Prostate gland (tissue), 2 donors: Measurements from ENCODE around the gene MKLN1. TPM values are rescaled to one million over a fixed set of nuclear protein-coding genes. Genes with fewer than 3 reads are reported as not detected.

Experiments used
- DNase-seq: peaks from one replicate; pipeline ENCODE4 v3.0.0-alpha.2; 2019; ENCODE audit warnings: low spot score
- H3K27ac ChIP-seq, 2 donors: fragments of 200-600 bp; sonication (generic); 2 replicates each; pipeline ENCODE4 v1.5.1; 2017 to 2019
- H3K27me3 ChIP-seq: fragments of 200-600 bp; sonication (generic); replicated peaks from 2 replicates; pipeline ENCODE4 v1.5.1; 2019; ENCODE audit not compliant: insufficient read depth
- H3K36me3 ChIP-seq, 2 donors: fragments of 200-600 bp; sonication (generic); 1 replicate in 1 of 2; 2 replicates in 1 of 2; pipeline versions ENCODE4 v1.5.1 to v1.8.1; 2017 to 2019
- H3K4me1 ChIP-seq: fragments of 200-600 bp; sonication (generic); replicated peaks from 2 replicates; pipeline ENCODE4 v1.5.1; 2019
- H3K4me3 ChIP-seq, 2 donors: fragments of 200-600 bp; sonication (generic); 2 replicates each; pipeline ENCODE4 v1.5.1; 2017 to 2019
- H3K9me3 ChIP-seq: fragments of 200-600 bp; sonication (generic); 2 replicates; pipeline ENCODE4 v1.5.1; 2017
- POLR2A ChIP-seq: fragments of 450-650 bp; IDR thresholded peaks from one replicate; pipeline ENCODE4 v1.6.1; 2016; ENCODE audit warnings: antibody characterized with exemption, mild to moderate bottlenecking
- POLR2AphosphoS5 ChIP-seq: sonication (generic); formaldehyde crosslinking; IDR thresholded peaks from one replicate; pipeline ENCODE4 v1.6.1; 2017; ENCODE audit warnings: antibody characterized with exemption
- WGBS: methylation state at CpG from one replicate; pipeline ENCODE4 v1.1.5; 2018; 5-methylcytosine and 5-hydroxymethylcytosine counted together
- intact Hi-C: fragments of 100-400 bp; cut with DNase I; formaldehyde crosslinking; loops from one replicate; pipeline ENCODE4 v1.14.2; 2022
- total RNA-seq, 2 donors: library from RNA; depleted of rRNA; stranded (reverse); fragments of >200 nt; gene quantifications; one replicate each; pipeline ENCODE4 v1.1.0, GENCODE V29; 2016
- TF ChIP-seq, protein P1 (sequence below), 4 experiments: fragments of 200-600 bp in 2 of 4; fragments of 450-650 bp in 2 of 4; sonication (generic) in 2 of 4; IDR thresholded peaks; 1 replicate in 3 of 4; 2 replicates in 1 of 4; pipeline ENCODE4 v1.5.1; 2016 to 2019; ENCODE audit warnings: antibody characterized with exemption in 4 of 4, mild to moderate bottlenecking in 2 of 4, moderate library complexity in 2 of 4

The MKLN1 gene
- total RNA-seq, 2 donors from 2014 or later, result 53.1 to 58.1 TPM

- H3K9me3 ChIP-seq, result no peaks in the 10 kb centered on the region
- H3K4me3 ChIP-seq, result no peak overlapping the region
- DNase-seq, result no peak
- TF ChIP-seq POLR2A, result no peak
- TF ChIP-seq, protein P1, sequence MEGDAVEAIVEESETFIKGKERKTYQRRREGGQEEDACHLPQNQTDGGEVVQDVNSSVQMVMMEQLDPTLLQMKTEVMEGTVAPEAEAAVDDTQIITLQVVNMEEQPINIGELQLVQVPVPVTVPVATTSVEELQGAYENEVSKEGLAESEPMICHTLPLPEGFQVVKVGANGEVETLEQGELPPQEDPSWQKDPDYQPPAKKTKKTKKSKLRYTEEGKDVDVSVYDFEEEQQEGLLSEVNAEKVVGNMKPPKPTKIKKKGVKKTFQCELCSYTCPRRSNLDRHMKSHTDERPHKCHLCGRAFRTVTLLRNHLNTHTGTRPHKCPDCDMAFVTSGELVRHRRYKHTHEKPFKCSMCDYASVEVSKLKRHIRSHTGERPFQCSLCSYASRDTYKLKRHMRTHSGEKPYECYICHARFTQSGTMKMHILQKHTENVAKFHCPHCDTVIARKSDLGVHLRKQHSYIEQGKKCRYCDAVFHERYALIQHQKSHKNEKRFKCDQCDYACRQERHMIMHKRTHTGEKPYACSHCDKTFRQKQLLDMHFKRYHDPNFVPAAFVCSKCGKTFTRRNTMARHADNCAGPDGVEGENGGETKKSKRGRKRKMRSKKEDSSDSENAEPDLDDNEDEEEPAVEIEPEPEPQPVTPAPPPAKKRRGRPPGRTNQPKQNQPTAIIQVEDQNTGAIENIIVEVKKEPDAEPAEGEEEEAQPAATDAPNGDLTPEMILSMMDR (IDR thresholded peaks at IDR 0.05), result no peak
- TF ChIP-seq POLR2AphosphoS5, result no peak
- no peaks in the 10 kb centered on the region for H3K36me3 ChIP-seq
- WGBS, result 95% methylated on average over 2 of the region's 2 CpGs
- intact Hi-C loops, result no loop called here
- no peaks in the 10 kb centered on the region for H3K27me3 ChIP-seq
- H3K4me1 ChIP-seq, result peaks cover 5% of the 10 kb centered on the region
- H3K27ac ChIP-seq, result no peak overlapping the region
Observed at GRCh38 chr7:131371411-131371810, 43.7 kb downstream of the MKLN1 start.

- Histone ChIP-seq H3K27ac (no peak overlapping the region), H3K4me1 (peaks cover 5% of the 10 kb centered on the region), H3K36me3 (no peaks in the 10 kb centered on the region), H3K4me3 (no peak overlapping the region), H3K9me3 (no peaks in the 10 kb centered on the region), H3K27me3 (no peaks in the 10 kb centered on the region)
- WGBS, result 96% methylated on average over 1 of the region's 1 CpG
- DNase-seq, result no peak
- intact Hi-C loops, result no loop called here
- TF ChIP-seq, protein P1 (IDR thresholded peaks at IDR 0.05), result no peak
- TF ChIP-seq POLR2AphosphoS5 (no peak), POLR2A (no peak)
Observed at GRCh38 chr7:131372554-131372953, 44.9 kb downstream of the MKLN1 start.

DNA sequence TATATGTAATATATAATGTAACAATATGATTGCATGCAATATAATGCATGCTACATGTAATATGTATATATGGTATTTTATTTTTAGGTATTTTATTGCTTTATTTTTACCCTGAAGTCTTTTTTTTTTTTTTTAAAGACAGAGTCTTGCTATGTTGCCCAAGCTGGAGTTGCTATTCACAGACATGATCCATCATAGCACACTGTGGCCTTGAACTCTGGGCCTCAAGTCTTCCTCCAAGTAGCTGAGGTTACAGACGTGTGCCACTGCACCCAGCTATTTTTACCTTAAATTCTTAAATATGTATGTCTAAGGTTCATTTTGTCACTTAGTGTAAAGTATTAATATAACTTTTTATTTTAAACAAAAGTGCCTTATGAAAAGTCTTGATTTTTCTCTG is 47.1 kb downstream of the MKLN1 start:
- intact Hi-C loops, result no loop called here
- H3K4me3 ChIP-seq, result no peak overlapping the region
- no peak for DNase-seq
- H3K27me3 ChIP-seq, result no peaks in the 10 kb centered on the region
- TF ChIP-seq POLR2AphosphoS5 (no peak), POLR2A (no peak)
- TF ChIP-seq, protein P1 (IDR thresholded peaks at IDR 0.05), result no peak
- H3K4me1 ChIP-seq, result peaks cover 5% of the 10 kb centered on the region
- no peaks in the 10 kb centered on the region for H3K36me3 ChIP-seq
- H3K27ac ChIP-seq, result no peak overlapping the region
- 83% methylated on average over 1 of the region's 1 CpG for whole genome bisulfite sequencing
- no peaks in the 10 kb centered on the region for H3K9me3 ChIP-seq

- H3K36me3 ChIP-seq, result no peaks in the 10 kb centered on the region
- 100% methylated on average over 1 of the region's 1 CpG for WGBS
- no peak overlapping the region for H3K4me3 ChIP-seq
- H3K9me3 ChIP-seq, result no peaks in the 10 kb centered on the region
- H3K27me3 ChIP-seq, result no peaks in the 10 kb centered on the region
- no peak for DNase-seq
- H3K4me1 ChIP-seq, result no peaks in the 10 kb centered on the region
- intact Hi-C loops, result no loop called here
- H3K27ac ChIP-seq, result no peak overlapping the region
- TF ChIP-seq POLR2AphosphoS5 (no peak), POLR2A (no peak)
- TF ChIP-seq, protein P1 (IDR thresholded peaks at IDR 0.05), result no peak
Observed at GRCh38 chr7:131381069-131381838, 53.6 kb downstream of the MKLN1 start.
